Measurements from ENCODE around the gene SMARCC2. TPM values are rescaled to one million over a fixed set of nuclear protein-coding genes. Genes with fewer than 3 reads are reported as not detected.

The SMARCC2 gene
- total RNA-seq, 4 donors from 2014 or later: 73.6 to 125 (median 118) TPM

GRCh38 chr12:56230432-56231183, 41.3 kb upstream of the SMARCC2 start:
- no peak for TF ChIP-seq CTCF (IDR thresholded peaks at IDR 0.05; ENCODE audit: low read depth)

GRCh38 chr12:56229916-56230431, 40.7 kb upstream of the SMARCC2 start, which contains the start of gene SLC39A5:
TSS of gene SLC39A5 (plus strand) at chr12:56230051. CDS start at chr12:56231275, 1,224 bp downstream.
- TF ChIP-seq CTCF (IDR thresholded peaks at IDR 0.05; ENCODE audit: low read depth): no peak

- TF ChIP-seq CTCF (IDR thresholded peaks at IDR 0.05; ENCODE audit: low read depth): no peak
Observed at GRCh38 chr12:56229082-56229481, 39.8 kb upstream of the SMARCC2 start.

- TF ChIP-seq CTCF (IDR thresholded peaks at IDR 0.05; ENCODE audit: low read depth): no peak
Observed at GRCh38 chr12:56224954-56225353, 35.7 kb upstream of the SMARCC2 start.

- TF ChIP-seq CTCF (IDR thresholded peaks at IDR 0.05; ENCODE audit: low read depth): no peak
Observed at GRCh38 chr12:56224102-56224701, 34.9 kb upstream of the SMARCC2 start, which contains the start of gene NABP2. TSS of gene NABP2 (plus strand) at chr12:56224342. CDS start at chr12:56224857, 515 bp downstream.

GRCh38 chr12:56223571-56224101, 34.4 kb upstream of the SMARCC2 start:
- TF ChIP-seq CTCF (IDR thresholded peaks at IDR 0.05; ENCODE audit: low read depth): no peak

- TF ChIP-seq CTCF (IDR thresholded peaks at IDR 0.05; ENCODE audit: low read depth): no peak
Observed at GRCh38 chr12:56222531-56222895, 33.2 kb upstream of the SMARCC2 start.
